ENCODE results near the gene TCF12. TPM values are rescaled to one million over a fixed set of nuclear protein-coding genes. Genes with fewer than 3 reads are reported as not detected.
A peak's percentile ranks its signal among the peaks of the same experiment; 100 is the strongest.

TCF12 gene
- total RNA-seq, 1 donor from 2014 or later, result 33.2 TPM

GRCh38 chr15:57038496-57038895 lies 120.1 kb downstream of the TCF12 start:
- FAIRE-seq (no peak), DNase-seq (ENCODE audit: low read depth) (no peak)

DNA sequence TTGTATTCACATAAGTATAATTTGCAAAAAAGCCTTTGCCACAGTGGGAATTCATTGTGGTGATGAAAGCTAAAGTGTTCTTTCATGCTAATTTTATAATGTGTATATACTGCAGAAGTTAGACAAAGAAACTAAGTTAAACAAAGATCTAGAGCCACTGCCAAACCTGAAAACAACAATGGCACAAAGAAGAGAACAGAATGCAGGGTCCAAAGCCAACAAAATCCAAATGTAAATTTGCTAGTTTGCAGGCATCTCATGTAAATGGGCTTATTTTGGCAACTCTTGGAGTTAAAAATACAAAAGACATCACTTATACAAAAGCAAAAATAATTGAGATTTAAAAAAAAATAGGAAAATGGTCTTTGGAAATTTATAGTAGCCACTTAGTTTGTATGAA lies 123.0 kb downstream of the TCF12 start:
- DNase-seq (ENCODE audit: low read depth) (no peak), FAIRE-seq (no peak)
- H3K4me3 ChIP-seq (ENCODE audit: low read depth, low read length), result no peak overlapping the region
- H3K27me3 ChIP-seq (ENCODE audit: control insufficient read depth, insufficient read depth, low read length), result no peaks in the 10 kb centered on the region
- TF ChIP-seq CTCF (IDR thresholded peaks at IDR 0.05; ENCODE audit: insufficient read depth, low read length, severe bottlenecking), result no peak
- no peaks in the 10 kb centered on the region for H3K36me3 ChIP-seq (ENCODE audit: control insufficient read depth, insufficient read depth, low read length)

More at GRCh38 chr15:57038496-57038895, 120.1 kb downstream of the TCF12 start:
- H3K4me3 ChIP-seq (ENCODE audit: low read depth, low read length), result no peak overlapping the region
- no peak for TF ChIP-seq CTCF (IDR thresholded peaks at IDR 0.05; ENCODE audit: insufficient read depth, low read length, severe bottlenecking)
- no peaks in the 10 kb centered on the region for H3K36me3 ChIP-seq (ENCODE audit: control insufficient read depth, insufficient read depth, low read length)
- no peaks in the 10 kb centered on the region for H3K27me3 ChIP-seq (ENCODE audit: control insufficient read depth, insufficient read depth, low read length)

GRCh38 chr15:57044072-57044702 lies 125.7 kb downstream of the TCF12 start:
- FAIRE-seq (no peak), DNase-seq (ENCODE audit: low read depth) (peak; percentile 15)
- H3K36me3 ChIP-seq (ENCODE audit: control insufficient read depth, insufficient read depth, low read length), result no peaks in the 10 kb centered on the region
- no peak for TF ChIP-seq CTCF (IDR thresholded peaks at IDR 0.05; ENCODE audit: insufficient read depth, low read length, severe bottlenecking)
- no peaks in the 10 kb centered on the region for H3K27me3 ChIP-seq (ENCODE audit: control insufficient read depth, insufficient read depth, low read length)
- H3K4me3 ChIP-seq (ENCODE audit: low read depth, low read length), result no peak overlapping the region

DNA sequence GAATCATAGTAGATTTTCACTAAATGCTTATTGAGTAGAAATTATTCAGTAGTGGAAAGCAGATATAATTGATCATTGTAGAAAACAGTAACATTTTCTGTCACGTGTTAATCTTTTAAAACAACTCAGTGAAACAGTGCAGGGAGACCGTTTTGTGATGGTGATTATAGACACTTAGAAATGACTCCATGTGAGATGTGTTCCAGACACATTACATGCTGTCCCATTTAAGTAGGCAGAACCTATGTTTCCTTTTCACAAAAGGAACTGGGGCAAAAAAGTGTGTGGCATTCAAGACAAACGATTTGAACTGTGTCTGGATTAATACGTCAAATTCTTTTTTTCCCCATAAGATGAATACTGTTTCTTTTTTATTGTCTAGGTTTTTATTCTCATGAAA lies 126.5 kb downstream of the TCF12 start:
- FAIRE-seq (no peak), DNase-seq (ENCODE audit: low read depth) (no peak)
- H3K4me3 ChIP-seq (ENCODE audit: low read depth, low read length), result no peak overlapping the region

GRCh38 chr15:57045741-57046382 lies 127.4 kb downstream of the TCF12 start:
- Histone ChIP-seq H3K36me3 (ENCODE audit: control insufficient read depth, insufficient read depth, low read length) (no peaks in the 10 kb centered on the region), H3K4me3 (ENCODE audit: low read depth, low read length) (no peak overlapping the region), H3K27me3 (ENCODE audit: control insufficient read depth, insufficient read depth, low read length) (no peaks in the 10 kb centered on the region)
- FAIRE-seq (no peak), DNase-seq (ENCODE audit: low read depth) (no peak)
- no peak for TF ChIP-seq CTCF (IDR thresholded peaks at IDR 0.05; ENCODE audit: insufficient read depth, low read length, severe bottlenecking)

More for the DNA sequence above, 126.5 kb downstream of the TCF12 start:
- no peaks in the 10 kb centered on the region for H3K36me3 ChIP-seq (ENCODE audit: control insufficient read depth, insufficient read depth, low read length)
- no peak for TF ChIP-seq CTCF (IDR thresholded peaks at IDR 0.05; ENCODE audit: insufficient read depth, low read length, severe bottlenecking)
- H3K27me3 ChIP-seq (ENCODE audit: control insufficient read depth, insufficient read depth, low read length), result no peaks in the 10 kb centered on the region

Data from bronchial epithelial cell (primary cell).